NT2/D1 (cell line): ENCODE data around the gene CSRNP2.

ENCODE experiments used
- DNase-seq: peaks from one replicate; pipeline ENCODE4 v3.0.0-alpha.2; 2011; ENCODE audit warnings: low read depth, low spot score
- H3K27me3 ChIP-seq: 2 replicates; pipeline ENCODE4 v1.6.0; 2011; ENCODE audit warnings: mild to moderate bottlenecking; ENCODE audit not compliant: insufficient read length, insufficient read depth
- H3K36me3 ChIP-seq: 2 replicates; pipeline ENCODE4 v1.6.1; 2011; ENCODE audit warnings: mild to moderate bottlenecking, low read length, mixed read lengths; ENCODE audit not compliant: insufficient read depth, insufficient read length
- H3K4me1 ChIP-seq: 2 replicates; pipeline ENCODE4 v1.5.1; 2011; ENCODE audit not compliant: insufficient read depth, insufficient read length
- H3K4me3 ChIP-seq: 2 replicates; pipeline ENCODE4 v1.5.1; 2011; ENCODE audit warnings: low read depth; ENCODE audit not compliant: insufficient read length
- H3K9ac ChIP-seq: 2 replicates; pipeline ENCODE4 v1.6.0; 2011; ENCODE audit warnings: low read depth; ENCODE audit not compliant: insufficient read length
- H3K9me3 ChIP-seq: 2 replicates; pipeline ENCODE4 v1.5.1; 2011; ENCODE audit warnings: mild to moderate bottlenecking, low read length; ENCODE audit not compliant: insufficient read depth
- SUZ12 ChIP-seq: IDR thresholded peaks from 2 replicates; pipeline ENCODE4 v1.6.1; 2011; ENCODE audit not compliant: insufficient read length, insufficient read depth; ENCODE audit errors: extremely low read depth
- YY1 ChIP-seq: IDR thresholded peaks from 2 replicates; pipeline ENCODE4 v1.6.1; 2011; ENCODE audit not compliant: insufficient read length, insufficient read depth
- ZNF274 ChIP-seq: IDR thresholded peaks from 2 replicates; pipeline ENCODE4 v1.6.1; 2011; ENCODE audit warnings: mild to moderate bottlenecking, low read depth, low read length

Gene CSRNP2

DNA sequence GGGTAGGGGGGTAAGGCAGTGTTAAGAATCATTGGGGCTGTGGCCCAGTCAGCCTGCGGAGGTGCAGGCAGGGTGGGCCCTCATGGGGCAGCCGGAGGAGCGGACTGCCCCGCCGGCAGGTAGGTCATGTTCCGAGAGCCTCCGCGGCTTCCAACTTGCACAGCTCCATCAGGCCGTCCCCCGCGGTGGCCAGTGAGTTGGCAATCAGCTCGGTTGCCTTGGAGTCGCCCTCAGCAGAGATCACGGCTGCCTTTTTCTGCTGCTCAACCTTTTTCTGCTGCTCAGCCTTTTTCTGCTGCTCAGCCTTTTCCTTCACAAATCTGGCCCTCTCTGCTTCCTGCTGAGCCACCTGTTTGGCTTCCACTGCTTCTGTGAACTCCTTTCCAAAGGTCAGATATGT is 41.1 kb upstream of the CSRNP2 start:
- no peaks in the 10 kb centered on the region for H3K9me3 ChIP-seq
- DNase-seq = no peak
- H3K9ac ChIP-seq = no peak overlapping the region
- TF ChIP-seq YY1 (no peak), ZNF274 (no peak), SUZ12 (no peak)
- no peak overlapping the region for H3K4me3 ChIP-seq
- H3K27me3 ChIP-seq = no peaks in the 10 kb centered on the region
- peaks cover 14% of the 10 kb centered on the region for H3K36me3 ChIP-seq
- H3K4me1 ChIP-seq = peaks cover 7% of the 10 kb centered on the region

DNA sequence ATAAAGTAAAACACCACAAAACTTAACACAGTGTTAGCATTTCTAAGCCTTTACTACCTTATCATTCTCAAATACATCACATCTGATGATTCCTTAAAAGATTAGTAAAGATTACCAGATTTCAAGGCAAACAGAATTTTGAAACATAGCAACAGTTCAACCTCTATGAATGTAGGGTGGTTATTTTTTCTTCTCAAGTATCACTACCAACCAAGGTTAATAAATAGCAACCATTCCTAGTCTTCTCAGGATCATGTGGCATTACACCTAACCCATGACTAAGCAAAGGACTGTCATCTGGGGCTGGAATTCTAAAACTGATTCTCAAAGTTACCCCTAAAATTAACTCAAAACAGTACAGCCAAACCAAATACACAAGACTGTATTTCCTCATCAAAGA is 39.4 kb upstream of the CSRNP2 start:
- no peak for TF ChIP-seq SUZ12
- no peak for TF ChIP-seq YY1
- no peak for TF ChIP-seq ZNF274
- H3K4me1 ChIP-seq = peaks cover 7% of the 10 kb centered on the region
- H3K4me3 ChIP-seq = no peak overlapping the region
- peaks cover 6% of the 10 kb centered on the region; the same call in 1 of the 2 replicates for H3K9me3 ChIP-seq
- H3K9ac ChIP-seq = no peak overlapping the region
- H3K36me3 ChIP-seq = peaks cover 20% of the 10 kb centered on the region
- no peaks in the 10 kb centered on the region for H3K27me3 ChIP-seq
- no peak for DNase-seq

DNA sequence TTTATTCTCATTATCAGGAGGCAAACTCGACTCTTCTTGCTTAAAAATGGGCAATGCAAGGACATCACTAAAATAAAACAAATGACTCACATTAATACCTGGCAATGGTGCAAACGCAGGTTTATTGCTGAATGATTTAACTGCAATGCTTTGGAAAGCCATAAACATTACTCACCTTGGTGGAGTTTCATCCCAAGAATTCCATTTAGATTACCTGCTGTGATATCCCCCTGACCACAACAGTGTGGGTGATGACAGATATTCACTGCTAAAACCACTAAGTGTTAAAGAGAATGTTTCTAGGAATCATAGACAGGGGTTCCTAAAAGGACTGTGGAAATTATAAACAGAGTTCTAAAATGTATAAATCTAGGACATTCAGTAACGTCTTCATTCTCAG is 35.3 kb upstream of the CSRNP2 start:
- no peaks in the 10 kb centered on the region for H3K27me3 ChIP-seq
- no peak overlapping the region for H3K9ac ChIP-seq
- TF ChIP-seq YY1 (no peak), SUZ12 (no peak), ZNF274 (no peak)
- DNase-seq = no peak
- H3K4me3 ChIP-seq = no peak overlapping the region
- peaks cover 6% of the 10 kb centered on the region; the same call in 1 of the 2 replicates for H3K9me3 ChIP-seq
- H3K36me3 ChIP-seq = peaks cover 29% of the 10 kb centered on the region
- H3K4me1 ChIP-seq = no peaks in the 10 kb centered on the region

- Histone ChIP-seq H3K9ac (no peak overlapping the region), H3K36me3 (peaks cover 46% of the 10 kb centered on the region), H3K27me3 (no peaks in the 10 kb centered on the region), H3K4me3 (no peak overlapping the region), H3K9me3 (peaks cover 6% of the 10 kb centered on the region; the same call in 1 of the 2 replicates), H3K4me1 (no peaks in the 10 kb centered on the region)
- TF ChIP-seq YY1 = no peak
- no peak for TF ChIP-seq ZNF274
- no peak for TF ChIP-seq SUZ12
- DNase-seq = no peak
Measured at GRCh38 chr12:51115533-51115932, 32.1 kb upstream of the CSRNP2 start.

DNA sequence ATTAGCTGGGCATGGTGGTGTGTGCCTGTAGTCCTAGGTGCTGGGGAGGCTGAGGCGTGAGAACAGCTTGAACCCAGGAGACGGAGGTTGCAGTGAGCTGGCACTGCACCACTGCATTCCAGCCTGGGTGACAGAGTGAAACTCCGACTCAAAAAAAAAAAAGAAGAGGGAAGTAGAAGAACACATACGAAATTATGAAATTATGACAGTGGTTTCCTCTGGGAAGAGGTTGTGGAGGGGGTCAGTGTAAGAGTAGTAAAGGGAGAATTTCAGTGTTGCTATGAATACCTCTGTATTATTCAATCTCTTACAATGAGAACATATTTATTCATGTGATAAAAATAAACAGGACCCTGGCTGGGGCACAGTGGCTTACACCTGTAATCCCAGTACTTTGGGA is 24.7 kb upstream of the CSRNP2 start:
- H3K36me3 ChIP-seq = peaks cover 76% of the 10 kb centered on the region
- H3K4me3 ChIP-seq = no peak overlapping the region
- H3K9ac ChIP-seq = no peak overlapping the region
- H3K27me3 ChIP-seq = no peaks in the 10 kb centered on the region
- H3K4me1 ChIP-seq = no peaks in the 10 kb centered on the region
- no peaks in the 10 kb centered on the region for H3K9me3 ChIP-seq
- TF ChIP-seq ZNF274 = no peak
- TF ChIP-seq YY1 = no peak
- TF ChIP-seq SUZ12 = no peak
- DNase-seq = no peak

GRCh38 chr12:51103977-51104376 is 20.6 kb upstream of the CSRNP2 start:
- Histone ChIP-seq H3K36me3 (peaks cover 85% of the 10 kb centered on the region), H3K9ac (no peak overlapping the region), H3K27me3 (no peaks in the 10 kb centered on the region), H3K4me3 (no peak overlapping the region), H3K9me3 (no peaks in the 10 kb centered on the region), H3K4me1 (no peaks in the 10 kb centered on the region)
- TF ChIP-seq YY1 = no peak
- no peak for TF ChIP-seq SUZ12
- no peak for TF ChIP-seq ZNF274
- DNase-seq = no peak

DNA sequence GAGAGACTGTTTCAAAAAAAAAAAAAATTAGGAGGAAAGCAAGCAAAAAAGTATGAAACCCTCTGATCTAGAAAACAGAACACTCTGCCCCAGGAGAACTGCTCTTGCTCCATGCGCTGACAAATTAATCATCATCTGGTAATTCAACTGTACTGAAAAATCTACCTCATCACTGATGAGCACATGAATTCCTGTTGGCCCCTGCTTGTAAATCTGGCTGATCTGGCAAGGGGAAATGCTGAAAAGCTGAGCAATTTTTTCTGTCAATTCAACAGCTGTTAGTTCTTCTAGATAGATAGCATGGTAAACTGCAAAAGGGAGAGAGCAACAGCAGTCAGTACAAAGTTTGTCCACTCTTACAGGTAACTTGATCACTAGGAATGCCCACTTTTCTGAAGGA is 15.2 kb upstream of the CSRNP2 start:
- peaks cover 87% of the 10 kb centered on the region for H3K36me3 ChIP-seq

GRCh38 chr12:51090705-51091229 is 7.4 kb upstream of the CSRNP2 start:
- no peaks in the 10 kb centered on the region for H3K9me3 ChIP-seq
- H3K4me1 ChIP-seq = no peaks in the 10 kb centered on the region
- no peaks in the 10 kb centered on the region for H3K27me3 ChIP-seq
- H3K4me3 ChIP-seq = no peak overlapping the region
- TF ChIP-seq YY1 = no peak
- TF ChIP-seq SUZ12 = no peak
- TF ChIP-seq ZNF274 = no peak
- no peak overlapping the region for H3K9ac ChIP-seq
- H3K36me3 ChIP-seq = peaks cover 55% of the 10 kb centered on the region
- DNase-seq = no peak

More for the DNA sequence above, 15.2 kb upstream of the CSRNP2 start:
- DNase-seq = no peak
- H3K4me3 ChIP-seq = no peak overlapping the region
- H3K27me3 ChIP-seq = no peaks in the 10 kb centered on the region
- TF ChIP-seq YY1 = no peak
- no peak for TF ChIP-seq ZNF274
- TF ChIP-seq SUZ12 = no peak
- no peak overlapping the region for H3K9ac ChIP-seq
- H3K4me1 ChIP-seq = no peaks in the 10 kb centered on the region
- H3K9me3 ChIP-seq = no peaks in the 10 kb centered on the region
